ENCODE results near the gene GNB1. TPM values are rescaled to one million over a fixed set of nuclear protein-coding genes. Genes with fewer than 3 reads are reported as not detected.

GNB1 gene
- total and polyA plus RNA-seq, 9 of the 15 experiments (the other 6 are each of a cell fraction or from before 2014, with no cell fraction given), result 34.3 to 388 (median 114) TPM

DNA sequence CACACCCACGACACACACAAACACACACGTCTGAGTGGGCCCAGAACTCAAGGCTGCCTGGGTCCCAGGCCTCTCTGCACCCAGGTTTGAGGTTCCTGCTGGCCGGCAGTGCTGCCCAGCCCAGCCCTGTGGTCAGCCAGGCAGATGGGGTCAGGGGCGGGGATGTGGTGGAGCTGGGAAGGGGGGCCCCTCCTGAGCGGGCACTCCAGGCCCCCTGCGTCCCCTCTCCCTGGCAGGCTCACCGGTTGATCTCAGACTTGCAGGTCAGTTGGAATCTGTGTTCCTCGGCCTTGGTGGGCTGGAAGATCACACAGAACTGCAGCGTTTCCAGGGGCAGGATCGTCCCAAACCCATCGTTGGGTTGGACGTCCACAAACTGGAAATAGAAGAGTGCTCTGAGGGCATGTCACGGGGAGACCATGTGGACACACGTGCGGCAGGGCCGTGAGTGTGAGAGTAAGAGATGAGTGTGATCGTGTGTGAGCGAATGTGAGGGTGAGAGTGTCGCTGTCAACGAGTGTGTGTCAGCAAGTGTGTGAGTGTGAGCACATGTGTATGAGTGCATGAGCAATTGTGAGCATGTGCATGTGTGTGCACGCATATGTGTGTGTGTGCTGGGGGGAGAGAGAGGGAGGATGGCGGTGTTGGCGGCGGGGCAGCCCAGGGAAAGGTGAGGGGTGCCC lies 47.9 kb upstream of the GNB1 start:
- TF ChIP-seq, protein P1, sequence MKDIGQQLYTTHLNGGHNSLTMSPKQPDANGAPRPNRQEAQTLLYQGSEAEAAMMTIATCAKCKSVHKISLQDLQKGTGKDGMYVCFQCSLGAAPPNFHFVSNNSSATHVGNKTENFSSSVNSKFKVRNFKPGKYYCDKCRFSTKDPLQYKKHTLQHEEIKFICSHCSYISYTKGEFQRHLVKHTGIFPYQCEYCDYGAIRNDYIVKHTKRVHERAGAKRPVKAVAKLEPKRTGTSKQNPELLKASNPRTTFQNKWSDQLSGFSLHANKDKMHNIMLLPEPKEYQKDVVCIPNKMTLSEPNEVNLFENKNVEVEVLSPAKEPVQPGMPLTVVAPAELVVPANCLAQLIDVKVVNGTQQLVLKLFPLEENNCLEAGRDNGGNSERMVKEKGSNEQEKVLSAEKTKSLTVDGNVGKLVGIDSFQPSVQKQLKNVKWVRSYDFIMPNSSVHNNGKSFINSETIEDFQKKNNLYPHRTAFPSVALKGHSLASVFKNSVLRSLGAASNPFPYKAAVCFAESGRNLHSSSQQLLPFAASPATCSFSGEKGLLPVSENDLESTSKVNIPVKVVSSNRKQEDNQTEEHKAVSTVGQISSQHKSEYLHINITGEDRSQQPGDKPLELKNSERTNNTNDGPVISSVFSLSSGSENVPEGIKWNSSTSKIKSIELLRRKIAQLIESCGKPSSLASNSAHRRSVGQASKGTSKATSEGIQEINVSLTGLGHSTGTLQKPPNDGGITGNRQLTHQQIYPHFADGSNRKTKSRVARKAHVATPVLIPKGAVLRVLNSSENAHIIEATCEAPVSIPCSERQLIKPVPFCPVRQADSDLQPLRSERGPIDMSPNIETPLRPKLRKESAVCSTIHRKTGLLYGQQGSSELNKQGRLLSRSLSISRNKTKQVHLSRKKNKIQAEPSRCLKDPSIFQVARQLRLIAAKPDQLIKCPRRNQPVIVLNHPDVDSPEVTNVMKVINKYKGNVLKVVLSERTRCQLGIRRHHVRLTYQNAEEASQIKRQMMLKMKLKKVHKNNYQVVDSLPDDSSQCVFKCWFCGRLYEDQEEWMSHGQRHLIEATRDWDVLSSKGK (CRISPR knock-in tag; IDR thresholded peaks at IDR 0.05), result no peak
- TF ChIP-seq IRF2 (CRISPR knock-in tag; IDR thresholded peaks at IDR 0.05) (0 out of 2 replicates have a peak, but pooled peaks have one; percentile 11), USF1 (CRISPR knock-in tag; IDR thresholded peaks at IDR 0.05) (peak; percentile 5; the same call in 1 of the 2 replicates)
- ATAC-seq, result no peak
- in situ Hi-C loops (cut with MboI), result no loop called here

More for the DNA sequence above, 47.9 kb upstream of the GNB1 start:
- ChIA-PET POLR2A (no interaction called here), CTCF (ENCODE audit: low intra/inter-chr PET ratio) (no interaction called here)
- H3K4me1 ChIP-seq (replicated peaks in 1 of 2; ENCODE audit: control insufficient read depth in 2 of 2, insufficient read depth in 2 of 2, low read length in 2 of 2), result peaks cover 0 to 34% of the 10 kb centered on the region in 2 experiments; a peak in 2 of 5 replicates
- no peak overlapping the region for H2AFZ ChIP-seq (ENCODE audit: low read depth, low read length)
- peaks cover 43 to 82% of the 10 kb centered on the region in 2 experiments for H3K27me3 ChIP-seq (ENCODE audit: control insufficient read depth in 2 of 2, insufficient read depth in 2 of 2, low read length in 2 of 2)
- peaks cover 9% of the 10 kb centered on the region; the same call in 1 of the 2 replicates for H3K9me3 ChIP-seq (replicated peaks; ENCODE audit: control insufficient read depth, insufficient read depth, low read depth, low read length)
- no peak overlapping the region for H3K27ac ChIP-seq (ENCODE audit: extremely low read depth, low read depth, low read length)
- no peak overlapping the region for H3K4me3 ChIP-seq
- no peak overlapping the region for H3K9ac ChIP-seq (ENCODE audit: insufficient read depth in 1 of 2, low read depth in 2 of 2, low read length in 2 of 2)
- intact Hi-C loops (cut with micrococcal nuclease), result no loop called here
- no peaks in the 10 kb centered on the region for H3K9me1 ChIP-seq (ENCODE audit: control insufficient read depth, insufficient read depth, low read length)
- no peaks in the 10 kb centered on the region for H3K36me3 ChIP-seq (ENCODE audit: control insufficient read depth, insufficient read depth, low read length)
- peaks cover 6% of the 10 kb centered on the region; the same call in 1 of the 2 replicates for H4K20me1 ChIP-seq (replicated peaks; ENCODE audit: control insufficient read depth, insufficient read depth, low read length)
- H3K4me2 ChIP-seq (ENCODE audit: insufficient read depth, low read length), result no peak overlapping the region
- FAIRE-seq (no peak), DNase-seq (ENCODE audit: extremely low read depth in 1 of 4, low spot score in 3 of 4) (no peak)
- H3K79me2 ChIP-seq (ENCODE audit: control insufficient read depth, insufficient read depth, low read length), result no peaks in the 10 kb centered on the region
- no TSS peak for BruUV-seq (replicated peaks)
- WGBS (ENCODE audit: insufficient coverage, low coverage, missing lambda C conversion rate), result 5% methylated on average over 21 of the region's 24 CpGs
